Activated T-helper 1 cell treated with Interleukin-2 at 50 U/mL for 16 hours (primary cell): ENCODE measurements around the gene CLMN.

Source experiments
- DNase-seq: peaks from one replicate; pipeline ENCODE4 v3.0.0-alpha.2; 2020; ENCODE audit warnings: low read depth

The CLMN gene

DNA sequence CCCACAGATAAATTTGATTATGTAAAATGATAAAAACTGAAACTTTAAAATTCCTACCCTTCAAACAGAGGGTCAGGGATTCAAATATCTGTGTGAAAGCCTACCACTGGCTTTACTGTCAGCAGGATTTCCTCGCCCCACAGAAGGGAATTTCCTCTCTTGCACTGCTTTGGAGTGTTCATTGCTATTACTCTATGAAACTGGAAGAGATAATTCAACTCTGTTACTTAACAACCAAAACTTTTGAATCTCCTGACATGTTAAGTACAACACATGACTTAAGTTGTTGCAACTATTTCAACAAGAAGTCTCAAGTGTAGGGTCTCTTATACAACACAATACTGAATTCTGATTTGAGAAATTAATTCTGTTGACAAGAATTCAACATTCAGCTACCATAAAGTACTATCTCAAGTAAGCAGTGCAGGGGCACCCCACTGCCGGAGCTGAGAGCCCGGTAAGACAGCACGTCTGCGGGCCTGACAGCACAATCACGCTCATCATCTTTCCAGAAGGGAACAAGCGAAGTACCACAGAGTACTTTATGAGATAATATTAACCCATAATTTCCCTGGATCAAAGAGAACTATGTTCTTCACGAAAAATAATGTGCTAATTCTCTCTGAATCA is 185.3 kb downstream of the CLMN start:
- DNase-seq: no peak

DNA sequence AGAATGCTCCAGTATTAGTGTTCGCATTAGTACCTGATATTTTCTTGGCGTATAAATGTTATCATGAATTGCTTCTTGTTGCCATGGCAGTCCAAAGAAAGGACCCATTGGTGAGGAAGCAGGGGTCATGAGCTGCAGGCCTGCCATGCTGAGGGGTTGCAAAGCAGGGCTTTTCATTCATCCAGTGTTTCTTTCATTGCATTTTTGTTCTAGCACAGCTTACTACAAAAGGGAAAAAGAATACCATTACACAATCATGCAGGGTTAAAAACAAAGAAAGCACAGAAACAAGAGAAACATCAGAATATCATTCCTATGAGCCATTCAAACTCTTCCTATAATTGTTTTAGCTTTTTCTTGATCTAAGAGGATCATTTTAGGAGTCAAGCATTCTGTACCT is 186.4 kb downstream of the CLMN start:
- no peak for DNase-seq

DNA sequence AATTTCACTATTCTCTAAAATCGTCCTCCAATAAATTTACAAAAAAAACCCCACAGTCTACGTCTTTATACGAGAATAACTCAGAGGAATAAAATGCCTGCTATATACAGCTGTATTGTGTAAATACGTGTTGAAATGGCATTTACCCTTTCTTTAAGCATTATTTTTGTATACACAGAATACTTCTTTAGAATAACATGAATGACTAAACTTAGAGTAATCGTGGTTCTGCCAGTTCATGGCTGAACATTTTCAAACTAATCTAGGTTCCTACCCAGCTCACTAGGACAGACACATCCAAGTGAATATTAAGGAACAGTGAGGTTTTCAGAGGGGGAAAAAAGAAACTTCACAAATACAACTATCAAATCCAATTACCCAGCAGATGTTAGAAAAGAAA is 186.9 kb downstream of the CLMN start:
- no peak for DNase-seq
